ENCODE data around the gene BAIAP2. TPM values are rescaled to one million over a fixed set of nuclear protein-coding genes. Genes with fewer than 3 reads are reported as not detected.

The BAIAP2 gene
- total RNA-seq, 1 experiment from 2014 or later, result 67.0 TPM

DNA sequence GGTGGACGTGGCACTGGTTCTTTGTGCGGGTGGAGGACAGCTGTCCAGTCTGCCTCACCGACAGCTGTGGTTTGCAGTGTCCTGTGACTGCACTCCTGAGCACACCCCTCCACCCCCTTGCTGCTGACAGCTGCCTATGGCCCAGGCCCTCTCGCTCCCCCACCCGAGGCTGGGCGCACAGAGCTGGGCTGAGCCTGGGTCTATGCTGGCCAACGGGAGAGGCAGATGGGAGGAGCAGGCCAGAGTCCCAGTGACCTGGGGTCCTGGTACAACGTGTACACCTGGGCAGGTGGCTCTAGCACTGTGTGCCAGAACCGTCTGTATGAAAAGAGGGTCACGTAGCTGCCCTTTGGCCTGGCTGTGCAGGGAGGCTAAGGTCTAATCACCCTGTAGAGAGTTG lies 30.5 kb downstream of the BAIAP2 start:
- Mint-ChIP-seq H3K4me1 (ENCODE audit: insufficient read depth, unreplicated experiment) (peaks cover 12% of the 10 kb centered on the region), H3K36me3 (ENCODE audit: insufficient read depth, unreplicated experiment) (peaks cover 64% of the 10 kb centered on the region), H3K27ac (ENCODE audit: low read depth, unreplicated experiment) (peak overlapping the region; percentile 42), H3K4me3 (ENCODE audit: unreplicated experiment) (no peak overlapping the region), H3K27me3 (ENCODE audit: insufficient read depth, unreplicated experiment) (no peaks in the 10 kb centered on the region), H3K9me3 (ENCODE audit: unreplicated experiment) (no peaks in the 10 kb centered on the region)
- no peak for TF ChIP-seq CTCF (IDR thresholded peaks at IDR 0.05; ENCODE audit: unreplicated experiment)
- intact Hi-C loops (cut with micrococcal nuclease), result no loop called here
- no TSS peak for BruUV-seq (replicated peaks)
- no peak for DNase-seq (ENCODE audit: unreplicated experiment)
- ChIA-PET CTCF (interaction anchor here (0.6 kb wide), 1 partner anchor 23 kb away, joined by 3 read pairs; no protein-coding TSS in a partner anchor), POLR2A (interaction anchor here (0.5 to 1.2 kb wide), 3 partner anchors 14 to 637 kb away, joined by 3 to 4 read pairs (median 3); partner anchors contain the start of gene MRPL12)

- Mint-ChIP-seq H3K4me1 (ENCODE audit: insufficient read depth, unreplicated experiment) (peaks cover 15% of the 10 kb centered on the region), H3K4me3 (ENCODE audit: unreplicated experiment) (no peak overlapping the region), H3K27ac (ENCODE audit: low read depth, unreplicated experiment) (no peak overlapping the region), H3K27me3 (ENCODE audit: insufficient read depth, unreplicated experiment) (no peaks in the 10 kb centered on the region), H3K9me3 (ENCODE audit: unreplicated experiment) (no peaks in the 10 kb centered on the region), H3K36me3 (ENCODE audit: insufficient read depth, unreplicated experiment) (peaks cover 58% of the 10 kb centered on the region)
- peak; percentile 41 for DNase-seq (ENCODE audit: unreplicated experiment)
- BruUV-seq (replicated peaks), result no TSS peak
- intact Hi-C loops (cut with micrococcal nuclease), result no loop called here
- ChIA-PET POLR2A (interaction anchor here (0.5 to 1.2 kb wide), 5 partner anchors 15 to 637 kb away, joined by 3 to 4 read pairs (median 3); partner anchors contain the start of gene MRPL12), CTCF (interaction anchor here (0.6 kb wide), 1 partner anchor 22 kb away, joined by 3 read pairs; no protein-coding TSS in a partner anchor)
- no peak for TF ChIP-seq CTCF (IDR thresholded peaks at IDR 0.05; ENCODE audit: unreplicated experiment)
These were observed 31.1 kb downstream of the BAIAP2 start for GRCh38 chr17:81066072-81066471.

DNA sequence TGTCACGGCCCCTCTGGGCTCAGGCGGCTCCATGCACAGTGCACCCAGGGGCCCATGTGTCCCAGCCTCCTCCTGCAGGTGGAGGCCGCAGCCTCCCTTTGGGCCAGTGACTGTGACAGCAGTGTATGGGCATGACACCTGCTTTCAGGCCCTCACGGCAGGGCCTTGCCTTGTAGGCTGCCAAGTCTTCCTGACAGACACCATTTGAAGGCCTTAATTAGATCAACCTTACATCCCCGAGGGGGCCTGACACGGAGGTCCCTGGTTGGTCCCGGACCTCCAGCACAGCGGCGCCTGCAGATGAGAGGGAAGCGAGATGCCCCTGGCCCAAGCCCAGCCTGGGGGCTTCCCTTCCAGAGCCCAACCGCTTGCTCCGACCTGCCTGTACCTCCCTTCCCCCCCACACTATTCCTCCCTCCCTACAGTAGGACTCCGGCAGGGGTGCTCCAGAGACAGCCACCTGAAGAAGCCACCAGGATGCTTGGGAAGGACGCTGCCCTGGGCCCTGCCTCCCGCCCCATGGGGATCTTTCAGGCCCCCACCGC lies 31.9 kb downstream of the BAIAP2 start:
- Mint-ChIP-seq H3K27ac (ENCODE audit: low read depth, unreplicated experiment) (no peak overlapping the region), H3K9me3 (ENCODE audit: unreplicated experiment) (no peaks in the 10 kb centered on the region), H3K27me3 (ENCODE audit: insufficient read depth, unreplicated experiment) (no peaks in the 10 kb centered on the region), H3K36me3 (ENCODE audit: insufficient read depth, unreplicated experiment) (peaks cover 54% of the 10 kb centered on the region), H3K4me1 (ENCODE audit: insufficient read depth, unreplicated experiment) (peaks cover 18% of the 10 kb centered on the region), H3K4me3 (ENCODE audit: unreplicated experiment) (no peak overlapping the region)
- BruUV-seq (replicated peaks), result no TSS peak
- no peak for DNase-seq (ENCODE audit: unreplicated experiment)
- TF ChIP-seq CTCF (IDR thresholded peaks at IDR 0.05; ENCODE audit: unreplicated experiment), result no peak
- ChIA-PET CTCF (no interaction called here), POLR2A (interaction anchor here (0.6 to 1.2 kb wide), 3 partner anchors 20 to 43 kb away, joined by 3 read pairs; no protein-coding TSS in a partner anchor)
- intact Hi-C loops (cut with micrococcal nuclease), result no loop called here

- intact Hi-C loops (cut with micrococcal nuclease), result no loop called here
- no TSS peak for BruUV-seq (replicated peaks)
- CTCF ChIA-PET, result interaction anchor here (0.5 kb wide), 1 partner anchor 118 kb away, joined by 3 read pairs; no protein-coding TSS in a partner anchor
- no peak overlapping the region for H3K27ac Mint-ChIP-seq (ENCODE audit: low read depth, unreplicated experiment)
- peaks cover 55% of the 10 kb centered on the region for H3K36me3 Mint-ChIP-seq (ENCODE audit: insufficient read depth, unreplicated experiment)
- no peaks in the 10 kb centered on the region for H3K9me3 Mint-ChIP-seq (ENCODE audit: unreplicated experiment)
- peaks cover 24% of the 10 kb centered on the region for H3K4me1 Mint-ChIP-seq (ENCODE audit: insufficient read depth, unreplicated experiment)
- no peak for DNase-seq (ENCODE audit: unreplicated experiment)
- no peak overlapping the region for H3K4me3 Mint-ChIP-seq (ENCODE audit: unreplicated experiment)
- POLR2A ChIA-PET, result no interaction called here
- H3K27me3 Mint-ChIP-seq (ENCODE audit: insufficient read depth, unreplicated experiment), result no peaks in the 10 kb centered on the region
- no peak for TF ChIP-seq CTCF (IDR thresholded peaks at IDR 0.05; ENCODE audit: unreplicated experiment)
These were observed 32.5 kb downstream of the BAIAP2 start for GRCh38 chr17:81067391-81067811.

Measured in MCF 10A (cell line).